ENCODE data around the gene BCAS1. TPM values are rescaled to one million over a fixed set of nuclear protein-coding genes. Genes with fewer than 3 reads are reported as not detected.

The BCAS1 gene
- total RNA-seq, 1 donor from 2014 or later: not detected

- H3K36me3 Mint-ChIP-seq (ENCODE audit: unreplicated experiment): no peaks in the 10 kb centered on the region
- H3K9me3 Mint-ChIP-seq (ENCODE audit: unreplicated experiment): no peaks in the 10 kb centered on the region
- no peak overlapping the region for H3K4me3 Mint-ChIP-seq (ENCODE audit: unreplicated experiment)
- TF ChIP-seq, protein P1, sequence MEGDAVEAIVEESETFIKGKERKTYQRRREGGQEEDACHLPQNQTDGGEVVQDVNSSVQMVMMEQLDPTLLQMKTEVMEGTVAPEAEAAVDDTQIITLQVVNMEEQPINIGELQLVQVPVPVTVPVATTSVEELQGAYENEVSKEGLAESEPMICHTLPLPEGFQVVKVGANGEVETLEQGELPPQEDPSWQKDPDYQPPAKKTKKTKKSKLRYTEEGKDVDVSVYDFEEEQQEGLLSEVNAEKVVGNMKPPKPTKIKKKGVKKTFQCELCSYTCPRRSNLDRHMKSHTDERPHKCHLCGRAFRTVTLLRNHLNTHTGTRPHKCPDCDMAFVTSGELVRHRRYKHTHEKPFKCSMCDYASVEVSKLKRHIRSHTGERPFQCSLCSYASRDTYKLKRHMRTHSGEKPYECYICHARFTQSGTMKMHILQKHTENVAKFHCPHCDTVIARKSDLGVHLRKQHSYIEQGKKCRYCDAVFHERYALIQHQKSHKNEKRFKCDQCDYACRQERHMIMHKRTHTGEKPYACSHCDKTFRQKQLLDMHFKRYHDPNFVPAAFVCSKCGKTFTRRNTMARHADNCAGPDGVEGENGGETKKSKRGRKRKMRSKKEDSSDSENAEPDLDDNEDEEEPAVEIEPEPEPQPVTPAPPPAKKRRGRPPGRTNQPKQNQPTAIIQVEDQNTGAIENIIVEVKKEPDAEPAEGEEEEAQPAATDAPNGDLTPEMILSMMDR (IDR thresholded peaks at IDR 0.05): no peak
- no peak for DNase-seq (ENCODE audit: extremely low spot score, unreplicated experiment)
- peaks cover 5% of the 10 kb centered on the region for H3K27me3 Mint-ChIP-seq (ENCODE audit: unreplicated experiment)
- no peaks in the 10 kb centered on the region for H3K4me1 Mint-ChIP-seq (ENCODE audit: unreplicated experiment)
- H3K27ac Mint-ChIP-seq (ENCODE audit: unreplicated experiment): no peak overlapping the region
These were observed 48.8 kb downstream of the BCAS1 start for GRCh38 chr20:54021446-54022235.

DNA sequence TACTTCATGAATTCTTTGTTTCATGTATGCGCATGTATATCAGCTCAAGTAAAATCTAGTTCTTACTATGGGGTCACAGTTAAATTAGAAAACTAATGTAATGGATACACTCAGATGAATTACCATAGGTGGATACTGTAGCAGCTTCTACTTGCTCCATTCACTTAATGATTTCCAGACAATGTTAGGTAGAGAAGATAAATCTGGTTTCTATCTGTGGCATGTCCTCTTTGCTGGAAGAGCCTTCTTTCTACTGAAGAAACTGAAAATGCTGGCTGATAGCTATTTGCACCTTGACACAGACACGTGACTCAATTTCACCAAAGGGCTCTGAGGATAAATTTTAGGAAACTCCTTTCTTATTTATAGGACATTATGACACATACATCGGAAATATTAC is 49.5 kb downstream of the BCAS1 start:
- no peak for DNase-seq (ENCODE audit: extremely low spot score, unreplicated experiment)
- H3K4me3 Mint-ChIP-seq (ENCODE audit: unreplicated experiment): no peak overlapping the region
- H3K9me3 Mint-ChIP-seq (ENCODE audit: unreplicated experiment): no peaks in the 10 kb centered on the region
- H3K27ac Mint-ChIP-seq (ENCODE audit: unreplicated experiment): no peak overlapping the region
- peaks cover 7% of the 10 kb centered on the region for H3K27me3 Mint-ChIP-seq (ENCODE audit: unreplicated experiment)
- TF ChIP-seq, protein P1 (IDR thresholded peaks at IDR 0.05): no peak
- no peaks in the 10 kb centered on the region for H3K36me3 Mint-ChIP-seq (ENCODE audit: unreplicated experiment)
- no peaks in the 10 kb centered on the region for H3K4me1 Mint-ChIP-seq (ENCODE audit: unreplicated experiment)

DNA sequence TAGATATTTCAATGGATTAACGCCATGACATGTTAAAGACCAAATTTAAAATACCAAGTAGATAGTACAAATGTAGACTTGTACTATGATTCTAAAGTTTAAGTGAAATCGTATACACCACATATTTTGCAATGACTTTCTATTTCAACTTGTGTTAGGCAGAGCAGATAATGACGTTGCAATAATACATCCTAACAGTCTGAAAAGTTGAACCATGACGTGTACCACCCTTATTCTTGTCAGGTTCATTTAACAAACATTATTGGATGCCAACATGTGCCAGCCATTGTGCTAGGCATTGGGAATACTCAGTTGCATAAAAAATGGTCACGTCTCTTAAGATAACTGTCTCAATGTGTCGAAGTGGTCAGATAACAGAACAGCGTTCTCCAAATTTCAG is 50.0 kb downstream of the BCAS1 start:
- Mint-ChIP-seq H3K9me3 (ENCODE audit: unreplicated experiment) (no peaks in the 10 kb centered on the region), H3K36me3 (ENCODE audit: unreplicated experiment) (no peaks in the 10 kb centered on the region), H3K27me3 (ENCODE audit: unreplicated experiment) (peaks cover 7% of the 10 kb centered on the region), H3K27ac (ENCODE audit: unreplicated experiment) (no peak overlapping the region), H3K4me3 (ENCODE audit: unreplicated experiment) (no peak overlapping the region), H3K4me1 (ENCODE audit: unreplicated experiment) (no peaks in the 10 kb centered on the region)
- TF ChIP-seq, protein P1 (IDR thresholded peaks at IDR 0.05): no peak
- DNase-seq (ENCODE audit: extremely low spot score, unreplicated experiment): no peak

DNA sequence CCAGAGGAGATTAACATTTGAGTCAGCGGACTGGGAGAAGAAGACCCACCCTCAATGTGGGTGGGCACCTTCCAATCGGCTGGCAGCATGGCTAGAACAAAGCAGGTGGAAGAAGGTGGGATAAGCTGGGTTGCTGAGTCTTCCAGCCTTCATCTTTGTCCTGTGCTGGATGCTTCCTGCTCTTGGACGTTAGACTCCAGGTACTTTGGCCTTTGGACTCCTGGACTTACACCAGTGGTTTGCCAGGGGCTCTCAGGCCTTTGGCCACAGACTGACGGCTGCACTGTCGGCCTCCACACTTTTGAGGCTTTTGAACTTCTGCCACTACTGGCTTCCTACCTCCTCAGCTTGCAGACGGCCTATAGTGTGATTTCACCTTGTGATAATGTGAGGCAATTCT is 50.8 kb downstream of the BCAS1 start:
- H3K4me3 Mint-ChIP-seq (ENCODE audit: unreplicated experiment): no peak overlapping the region
- H3K27ac Mint-ChIP-seq (ENCODE audit: unreplicated experiment): no peak overlapping the region
- peaks cover 9% of the 10 kb centered on the region for H3K27me3 Mint-ChIP-seq (ENCODE audit: unreplicated experiment)
- TF ChIP-seq, protein P1 (IDR thresholded peaks at IDR 0.05): no peak
- no peak for DNase-seq (ENCODE audit: extremely low spot score, unreplicated experiment)
- H3K36me3 Mint-ChIP-seq (ENCODE audit: unreplicated experiment): no peaks in the 10 kb centered on the region
- H3K9me3 Mint-ChIP-seq (ENCODE audit: unreplicated experiment): no peaks in the 10 kb centered on the region
- H3K4me1 Mint-ChIP-seq (ENCODE audit: unreplicated experiment): no peaks in the 10 kb centered on the region

GRCh38 chr20:54019127-54019526 is 51.3 kb downstream of the BCAS1 start:
- Mint-ChIP-seq H3K27me3 (ENCODE audit: unreplicated experiment) (peaks cover 8% of the 10 kb centered on the region), H3K36me3 (ENCODE audit: unreplicated experiment) (no peaks in the 10 kb centered on the region), H3K4me1 (ENCODE audit: unreplicated experiment) (no peaks in the 10 kb centered on the region), H3K9me3 (ENCODE audit: unreplicated experiment) (no peaks in the 10 kb centered on the region), H3K4me3 (ENCODE audit: unreplicated experiment) (no peak overlapping the region), H3K27ac (ENCODE audit: unreplicated experiment) (no peak overlapping the region)
- TF ChIP-seq, protein P1 (IDR thresholded peaks at IDR 0.05): no peak
- no peak for DNase-seq (ENCODE audit: extremely low spot score, unreplicated experiment)

Data from osteocyte (in vitro differentiated cells).